K562 (cell line): Measurements from ENCODE around the gene CLIP1. TPM values are rescaled to one million over a fixed set of nuclear protein-coding genes. Genes with fewer than 3 reads are reported as not detected.
A peak's percentile ranks its signal among the peaks of the same experiment; 100 is the strongest.

Source experiments
- ATF1 ChIP-seq, 2 experiments: fragments of 450-650 bp in 1 of 2; IDR thresholded peaks; 2 replicates each; pipeline ENCODE4 v1.6.1; 2016; ENCODE audit warnings: missing compliant biosample characterization in 1 of 2, missing genetic modification characterization in 1 of 2
- BHLHE40 ChIP-seq: IDR thresholded peaks from 2 replicates; pipeline ENCODE4 v1.6.1; 2011; ENCODE audit warnings: low read length, improper control_type of control experiment
- FOXA3 ChIP-seq, 2 experiments: fragments of 450-650 bp in 1 of 2; sonication (generic) in 1 of 2; formaldehyde crosslinking; IDR thresholded peaks in 1 of 2; conservative IDR thresholded peaks in 1 of 2; 2 replicates each; pipeline versions ENCODE4 v1.4.0 to v1.8.0; 2020 to 2022; ENCODE audit warnings: mild to moderate bottlenecking in 2 of 2, missing genetic modification reagents in 1 of 2
- FOXM1 ChIP-seq, 2 experiments: fragments of 450-650 bp in 1 of 2; sonication (generic) in 1 of 2; formaldehyde crosslinking in 1 of 2; IDR thresholded peaks; 2 replicates each; pipeline versions ENCODE4 v1.6.1 to v1.9.0; 2017 to 2022; ENCODE audit warnings: low read depth in 2 of 2, mild to moderate bottlenecking in 2 of 2, missing genetic modification reagents in 1 of 2, moderate library complexity in 1 of 2
- GABPB2 ChIP-seq: fragments of 250-450 bp; sonication (Bioruptor Pico); conservative IDR thresholded peaks from 2 replicates; pipeline ENCODE4 v1.5.1; 2021; ENCODE audit warnings: mild to moderate bottlenecking
- IFI16 ChIP-seq: fragments of 250-450 bp; sonication (Bioruptor Pico); IDR thresholded peaks from 2 replicates; pipeline ENCODE4 v2.1.2; 2022; ENCODE audit warnings: mild to moderate bottlenecking, inconsistent platforms
- NR2C1 ChIP-seq, 2 experiments: fragments of 450-650 bp; IDR thresholded peaks; 2 replicates each; pipeline ENCODE4 v1.6.1; 2017; ENCODE audit warnings: mild to moderate bottlenecking in 2 of 2, antibody characterized with exemption in 1 of 2, inconsistent platforms in 1 of 2, missing compliant biosample characterization in 1 of 2, missing genetic modification characterization in 1 of 2
- PHF20 ChIP-seq: fragments of 450-650 bp; IDR thresholded peaks from 2 replicates; pipeline ENCODE4 v1.6.1; 2018; ENCODE audit not compliant: partially characterized antibody
- POU5F1 ChIP-seq: fragments of 150-350 bp; IDR thresholded peaks from 2 replicates; pipeline ENCODE4 v1.6.1; 2014; ENCODE audit warnings: borderline replicate concordance, low read length, low read depth, mild to moderate bottlenecking; ENCODE audit not compliant: partially characterized antibody
- RBM15 ChIP-seq: fragments of 200-400 bp; formaldehyde crosslinking; IDR thresholded peaks from 2 replicates; pipeline ENCODE4 v1.6.1; 2018; ENCODE audit warnings: mild to moderate bottlenecking, low read length, moderate library complexity; ENCODE audit not compliant: insufficient read depth
- SLC30A9 ChIP-seq: fragments of 250-450 bp; sonication (Bioruptor Pico); IDR thresholded peaks from 2 replicates; pipeline ENCODE4 v1.8.0; 2022; ENCODE audit warnings: mild to moderate bottlenecking, moderate library complexity
- SMAD3 ChIP-seq: fragments of 450-650 bp; formaldehyde crosslinking; conservative IDR thresholded peaks from 2 replicates; pipeline ENCODE4 v1.4.0; 2020; ENCODE audit warnings: mild to moderate bottlenecking
- TAF15 ChIP-seq: fragments of 200-400 bp; formaldehyde crosslinking; IDR thresholded peaks from 2 replicates; pipeline ENCODE4 v1.6.1; 2017; ENCODE audit warnings: mild to moderate bottlenecking, low read depth, low read length, moderate library complexity
- THRAP3 ChIP-seq: fragments of 450-650 bp; IDR thresholded peaks from 2 replicates; pipeline ENCODE4 v1.6.1; 2016; ENCODE audit warnings: mild to moderate bottlenecking, inconsistent platforms, borderline replicate concordance
- XRCC4 ChIP-seq: IDR thresholded peaks from one replicate; pipeline ENCODE4 v1.6.1; 2011; ENCODE audit not compliant: insufficient read depth, insufficient read length; ENCODE audit errors: extremely low read depth
- ZNF174 ChIP-seq: fragments of 250-450 bp; sonication (Bioruptor Pico); IDR thresholded peaks from 2 replicates; pipeline ENCODE4 v1.4.0; 2020; ENCODE audit warnings: mild to moderate bottlenecking
- polyA plus RNA-seq, 8 experiments: library from polyadenylated mRNA; depleted of rRNA in 4 of 8; stranded (reverse) in 5 of 8; unstranded in 3 of 8; fragments of >200 nt; fragmentation: Nextera tagmentation in 2 of 8; fragmentation: Illumina TruSeq in 1 of 8; extraction: Ambion mirVana in 2 of 8; extraction: Trizol in 1 of 8; gene quantifications; 2 replicates each; pipeline versions ENCODE4 v1.2.1 to v1.2.3, GENCODE V29; 2011 to 2014; ENCODE audit warnings: inconsistent platforms in 1 of 8, missing spikeins in 1 of 8
- total RNA-seq, 7 experiments: library from RNA; depleted of rRNA in 6 of 7; stranded (reverse); fragments of >200 nt in 6 of 7; fragmentation: Illumina TruSeq in 2 of 7; extraction: Trizol in 2 of 7; gene quantifications; 2 replicates each; pipeline versions ENCODE4 v1.2.1 to v1.2.3, GENCODE V29; 2011 to 2021; ENCODE audit warnings: low replicate concordance in 1 of 7
- TF ChIP-seq, protein P1 (sequence below): sonication (generic); formaldehyde crosslinking; IDR thresholded peaks from 2 replicates; pipeline ENCODE4 v1.8.1; 2023; ENCODE audit warnings: mild to moderate bottlenecking, missing genetic modification reagents
- TF ChIP-seq, protein P2 (sequence below): fragments of 450-650 bp; IDR thresholded peaks from 2 replicates; pipeline ENCODE4 v1.6.1; 2016; ENCODE audit warnings: low read depth, mild to moderate bottlenecking, moderate library complexity
- TF ChIP-seq, protein P3 (sequence below): fragments of 450-650 bp; formaldehyde crosslinking; IDR thresholded peaks from 2 replicates; pipeline ENCODE4 v1.4.0; 2020; ENCODE audit warnings: mild to moderate bottlenecking, moderate library complexity
- TF ChIP-seq, protein P4 (sequence below): fragments of 450-650 bp; IDR thresholded peaks from 2 replicates; pipeline ENCODE4 v1.6.1; 2018; ENCODE audit warnings: mild to moderate bottlenecking, low read depth; ENCODE audit not compliant: partially characterized antibody
- TF ChIP-seq, protein P5 (sequence below): sonication (generic); formaldehyde crosslinking; IDR thresholded peaks from 2 replicates; pipeline ENCODE4 v1.8.0; 2022; ENCODE audit warnings: mild to moderate bottlenecking, missing genetic modification reagents

The CLIP1 gene
- total and polyA plus RNA-seq, 9 of the 15 experiments (the other 6 are each of a cell fraction or from before 2014, with no cell fraction given) = 5.8 to 33.9 (median 27.6) TPM

DNA sequence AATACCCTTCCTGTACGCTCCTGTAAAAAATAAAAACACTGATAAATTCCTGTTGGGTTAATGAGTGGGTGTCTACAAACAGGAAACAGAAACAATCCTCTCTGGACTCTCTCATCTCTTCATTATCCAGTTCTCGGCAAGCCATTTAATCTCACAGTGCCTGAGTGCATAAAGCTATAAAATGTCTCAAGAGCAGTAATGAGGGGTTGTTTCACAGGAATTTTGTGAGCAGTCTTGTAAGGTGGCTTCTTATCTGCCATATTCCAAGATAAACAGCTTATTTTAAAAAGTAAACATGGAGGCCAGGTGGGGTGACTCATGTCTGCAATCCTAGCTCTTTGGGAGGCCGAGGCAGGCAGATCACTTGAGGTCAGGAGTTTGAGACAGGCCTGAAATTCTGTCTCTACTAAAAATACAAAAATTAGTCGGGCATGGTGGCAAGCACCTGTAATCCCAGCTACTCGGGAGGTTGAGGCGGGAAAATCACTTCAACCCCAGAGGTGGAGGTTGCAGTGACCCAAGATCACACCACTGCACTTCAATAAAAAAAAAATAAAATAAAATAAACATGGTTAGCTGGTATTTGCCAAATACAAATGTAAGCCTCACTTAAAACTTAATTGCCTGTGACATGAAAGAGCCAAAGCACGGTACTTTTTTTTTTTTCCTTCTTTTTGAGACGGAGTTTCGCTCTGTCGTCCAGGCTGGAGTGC is 54.0 kb downstream of the CLIP1 start (continued):
- TF ChIP-seq, protein P1, sequence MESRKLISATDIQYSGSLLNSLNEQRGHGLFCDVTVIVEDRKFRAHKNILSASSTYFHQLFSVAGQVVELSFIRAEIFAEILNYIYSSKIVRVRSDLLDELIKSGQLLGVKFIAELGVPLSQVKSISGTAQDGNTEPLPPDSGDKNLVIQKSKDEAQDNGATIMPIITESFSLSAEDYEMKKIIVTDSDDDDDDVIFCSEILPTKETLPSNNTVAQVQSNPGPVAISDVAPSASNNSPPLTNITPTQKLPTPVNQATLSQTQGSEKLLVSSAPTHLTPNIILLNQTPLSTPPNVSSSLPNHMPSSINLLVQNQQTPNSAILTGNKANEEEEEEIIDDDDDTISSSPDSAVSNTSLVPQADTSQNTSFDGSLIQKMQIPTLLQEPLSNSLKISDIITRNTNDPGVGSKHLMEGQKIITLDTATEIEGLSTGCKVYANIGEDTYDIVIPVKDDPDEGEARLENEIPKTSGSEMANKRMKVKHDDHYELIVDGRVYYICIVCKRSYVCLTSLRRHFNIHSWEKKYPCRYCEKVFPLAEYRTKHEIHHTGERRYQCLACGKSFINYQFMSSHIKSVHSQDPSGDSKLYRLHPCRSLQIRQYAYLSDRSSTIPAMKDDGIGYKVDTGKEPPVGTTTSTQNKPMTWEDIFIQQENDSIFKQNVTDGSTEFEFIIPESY (CRISPR knock-in tag) = no peak
- TF ChIP-seq SMAD3 (CRISPR knock-in tag) (no peak), ZNF174 (CRISPR knock-in tag) (no peak), XRCC4 (no peak), IFI16 (no peak), NR2C1 (IDR thresholded peaks at IDR 0.05) (no peak), NR2C1 (tag; IDR thresholded peaks at IDR 0.05) (peak; percentile 70), PHF20 (no peak), ATF1 (CRISPR knock-in tag; IDR thresholded peaks at IDR 0.05) (no peak), ATF1 (tag; IDR thresholded peaks at IDR 0.05) (no peak), POU5F1 (no peak), GABPB2 (no peak), FOXA3 (CRISPR knock-in tag; conservative IDR thresholded peaks at IDR 0.05 in 1 of 2, IDR thresholded peaks at IDR 0.05 in 1 of 2) (peak in 1 of 2 experiments; percentile 22; a peak in 1 of 4 replicates), THRAP3 (no peak), BHLHE40 (no peak), TAF15 (no peak), RBM15 (no peak), FOXM1 (IDR thresholded peaks at IDR 0.05; ENCODE audit: low read depth) (no peak), FOXM1 (CRISPR knock-in tag; IDR thresholded peaks at IDR 0.05; ENCODE audit: low read depth) (no peak), SLC30A9 (CRISPR knock-in tag) (no peak)
- TF ChIP-seq, protein P2, sequence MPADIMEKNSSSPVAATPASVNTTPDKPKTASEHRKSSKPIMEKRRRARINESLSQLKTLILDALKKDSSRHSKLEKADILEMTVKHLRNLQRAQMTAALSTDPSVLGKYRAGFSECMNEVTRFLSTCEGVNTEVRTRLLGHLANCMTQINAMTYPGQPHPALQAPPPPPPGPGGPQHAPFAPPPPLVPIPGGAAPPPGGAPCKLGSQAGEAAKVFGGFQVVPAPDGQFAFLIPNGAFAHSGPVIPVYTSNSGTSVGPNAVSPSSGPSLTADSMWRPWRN = no peak
- TF ChIP-seq, protein P3, sequence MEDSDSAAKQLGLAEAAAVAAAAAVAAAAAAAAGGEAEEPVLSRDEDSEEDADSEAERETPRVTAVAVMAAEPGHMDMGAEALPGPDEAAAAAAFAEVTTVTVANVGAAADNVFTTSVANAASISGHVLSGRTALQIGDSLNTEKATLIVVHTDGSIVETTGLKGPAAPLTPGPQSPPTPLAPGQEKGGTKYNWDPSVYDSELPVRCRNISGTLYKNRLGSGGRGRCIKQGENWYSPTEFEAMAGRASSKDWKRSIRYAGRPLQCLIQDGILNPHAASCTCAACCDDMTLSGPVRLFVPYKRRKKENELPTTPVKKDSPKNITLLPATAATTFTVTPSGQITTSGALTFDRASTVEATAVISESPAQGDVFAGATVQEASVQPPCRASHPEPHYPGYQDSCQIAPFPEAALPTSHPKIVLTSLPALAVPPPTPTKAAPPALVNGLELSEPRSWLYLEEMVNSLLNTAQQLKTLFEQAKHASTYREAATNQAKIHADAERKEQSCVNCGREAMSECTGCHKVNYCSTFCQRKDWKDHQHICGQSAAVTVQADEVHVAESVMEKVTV = no peak
- TF ChIP-seq, protein P4, sequence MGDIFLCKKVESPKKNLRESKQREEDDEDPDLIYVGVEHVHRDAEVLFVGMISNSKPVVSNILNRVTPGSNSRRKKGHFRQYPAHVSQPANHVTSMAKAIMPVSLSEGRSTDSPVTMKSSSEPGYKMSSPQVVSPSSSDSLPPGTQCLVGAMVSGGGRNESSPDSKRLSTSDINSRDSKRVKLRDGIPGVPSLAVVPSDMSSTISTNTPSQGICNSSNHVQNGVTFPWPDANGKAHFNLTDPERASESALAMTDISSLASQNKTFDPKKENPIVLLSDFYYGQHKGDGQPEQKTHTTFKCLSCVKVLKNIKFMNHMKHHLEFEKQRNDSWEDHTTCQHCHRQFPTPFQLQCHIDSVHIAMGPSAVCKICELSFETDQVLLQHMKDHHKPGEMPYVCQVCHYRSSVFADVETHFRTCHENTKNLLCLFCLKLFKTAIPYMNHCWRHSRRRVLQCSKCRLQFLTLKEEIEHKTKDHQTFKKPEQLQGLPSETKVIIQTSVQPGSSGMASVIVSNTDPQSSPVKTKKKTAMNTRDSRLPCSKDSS = no peak
- TF ChIP-seq, protein P5, sequence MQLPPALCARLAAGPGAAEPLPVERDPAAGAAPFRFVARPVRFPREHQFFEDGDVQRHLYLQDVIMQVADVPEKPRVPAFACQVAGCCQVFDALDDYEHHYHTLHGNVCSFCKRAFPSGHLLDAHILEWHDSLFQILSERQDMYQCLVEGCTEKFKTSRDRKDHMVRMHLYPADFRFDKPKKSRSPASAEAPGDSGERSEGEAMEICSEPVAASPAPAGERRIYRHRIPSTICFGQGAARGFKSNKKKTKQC (CRISPR knock-in tag) = no peak
